PC-3 (cell line): ENCODE data around the gene KCNIP4. TPM values are rescaled to one million over a fixed set of nuclear protein-coding genes. Genes with fewer than 3 reads are reported as not detected.

Experiments
- ATAC-seq: fragments of 200-7000 bp; cut with Tn5 transposase; 2 replicates; pipeline ENCODE4 v1.9.1; 2020; ENCODE audit warnings: mild to moderate bottlenecking, moderate library complexity
- BruUV-seq: library from RNA; stranded (reverse); fragments of 400-500 nt; replicated peaks from 2 replicates; lab custom pipeline; 2021; lab: Mats Ljungman, UMichigan
- CTCF ChIA-PET: fragments of 300-600 bp; sonication (Branson Sonifier 250); formaldehyde crosslinking; loops from one replicate; lab custom pipeline; 2022; ENCODE audit warnings: antibody characterized with exemption; lab: Charles Lee
- POLR2A ChIA-PET: fragments of 300-600 bp; sonication (Branson Sonifier 250); formaldehyde crosslinking; loops from one replicate; lab custom pipeline; 2022; ENCODE audit warnings: antibody characterized with exemption; ENCODE audit not compliant: unreplicated experiment; lab: Charles Lee
- DNase-seq: peaks from one replicate; pipeline ENCODE4 v3.0.0-alpha.2; 2015
- H2AFZ ChIP-seq: fragments of 300-600 bp; sonication (generic); 2 replicates; pipeline ENCODE4 v1.6.0; 2016; ENCODE audit warnings: antibody characterized with exemption, low read length
- H3F3A ChIP-seq: fragments of 300-600 bp; sonication (generic); one replicate; pipeline ENCODE4 v1.6.0; 2017; ENCODE audit warnings: antibody characterized with exemption, low read length, control low read depth, mild to moderate bottlenecking; ENCODE audit not compliant: unreplicated experiment
- H3K27ac ChIP-seq: fragments of 300-600 bp; sonication (generic); 2 replicates; pipeline ENCODE4 v1.5.1; 2016; ENCODE audit warnings: mild to moderate bottlenecking, low read length
- H3K27me3 ChIP-seq: fragments of 300-600 bp; sonication (generic); 2 replicates; pipeline ENCODE4 v1.6.1; 2016; ENCODE audit warnings: low read length, mixed read lengths
- H3K36me3 ChIP-seq: fragments of 300-600 bp; sonication (generic); 2 replicates; pipeline ENCODE4 v1.6.1; 2016; ENCODE audit warnings: low read depth, mixed run types, low read length, mixed read lengths
- H3K4me1 ChIP-seq: fragments of 300-600 bp; sonication (generic); 2 replicates; pipeline ENCODE4 v1.5.1; 2016; ENCODE audit warnings: low read length; ENCODE audit not compliant: insufficient read depth
- H3K4me2 ChIP-seq: fragments of 300-600 bp; sonication (generic); 2 replicates; pipeline ENCODE4 v1.6.0; 2016; ENCODE audit warnings: low read length
- H3K4me3 ChIP-seq: fragments of 300-600 bp; sonication (generic); 2 replicates; pipeline ENCODE4 v1.5.1; 2016; ENCODE audit warnings: mild to moderate bottlenecking, low read length, mixed read lengths
- H3K79me2 ChIP-seq: fragments of 300-600 bp; sonication (generic); 2 replicates; pipeline ENCODE4 v1.6.1; 2017; ENCODE audit warnings: low read length, mixed read lengths
- H3K9ac ChIP-seq: fragments of 300-600 bp; sonication (generic); 2 replicates; pipeline ENCODE4 v1.6.0; 2016; ENCODE audit warnings: mild to moderate bottlenecking, low read length
- H3K9me2 ChIP-seq: fragments of 300-600 bp; sonication (generic); replicated peaks from 2 replicates; pipeline ENCODE4 v1.6.1; 2016; ENCODE audit warnings: mixed run types, low read length, mixed read lengths
- H3K9me3 ChIP-seq: fragments of 300-600 bp; sonication (generic); 2 replicates; pipeline ENCODE4 v1.6.1; 2016; ENCODE audit warnings: low read length, mixed read lengths
- H4K20me1 ChIP-seq: fragments of 300-600 bp; sonication (generic); 2 replicates; pipeline ENCODE4 v1.6.1; 2016; ENCODE audit warnings: low read length, mixed read lengths
- EZH2 ChIP-seq: fragments of 300-600 bp; sonication (generic); IDR thresholded peaks from one replicate; pipeline ENCODE4 v1.6.1; 2017; ENCODE audit warnings: antibody characterized with exemption, mild to moderate bottlenecking, low read length; ENCODE audit not compliant: unreplicated experiment
- EZH2phosphoT487 ChIP-seq: fragments of 300-600 bp; sonication (generic); IDR thresholded peaks from 2 replicates; pipeline ENCODE4 v1.6.1; 2018; ENCODE audit warnings: mild to moderate bottlenecking, antibody characterized with exemption, low read length, borderline replicate concordance
- intact Hi-C: fragments of 100-400 bp; cut with micrococcal nuclease; formaldehyde crosslinking; loops from 2 replicates; pipeline ENCODE4 v1.9.0; 2023
- total RNA-seq: library from RNA; depleted of rRNA; stranded (reverse); fragments of >200 nt; gene quantifications from 2 replicates; pipeline ENCODE4 v1.2.3, GENCODE V29; 2014
- TF ChIP-seq, protein P1 (sequence below): fragments of 300-600 bp; sonication (generic); conservative IDR thresholded peaks from 2 replicates; pipeline ENCODE4 v1.5.1; 2017; ENCODE audit warnings: antibody characterized with exemption, low read depth, mild to moderate bottlenecking, low read length

Gene KCNIP4
- total RNA-seq, 1 experiment from 2014 or later, result not detected

DNA sequence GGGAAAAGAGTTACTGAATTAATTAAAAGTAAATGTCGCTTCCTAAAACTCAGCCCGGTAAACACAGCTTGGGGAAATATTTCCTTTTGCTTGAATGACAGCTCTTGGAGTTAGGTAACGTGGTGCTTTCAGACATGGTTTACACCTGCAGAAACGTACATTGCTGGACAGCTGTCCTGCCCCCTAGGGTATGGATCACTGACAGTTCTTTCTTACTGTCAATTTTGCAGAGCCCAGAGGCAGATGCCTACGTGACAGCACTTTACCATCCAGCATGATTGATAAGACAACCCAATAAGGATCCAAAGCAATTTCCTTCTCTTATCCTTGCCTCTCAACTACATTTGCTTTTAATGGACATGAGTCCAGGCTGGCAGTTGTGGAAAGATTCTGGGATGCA, 913.8 kb downstream of the KCNIP4 start:
- no peak for ATAC-seq
- BruUV-seq, result no TSS peak
- H3K27ac ChIP-seq, result no peak overlapping the region
- CTCF ChIA-PET, result no interaction called here
- H3F3A ChIP-seq, result no peaks in the 10 kb centered on the region
- no peak overlapping the region for H3K4me3 ChIP-seq
- no peaks in the 10 kb centered on the region for H3K27me3 ChIP-seq
- no peaks in the 10 kb centered on the region for H3K36me3 ChIP-seq
- no peak overlapping the region for H3K9ac ChIP-seq
- intact Hi-C loops, result no loop called here
- no peaks in the 10 kb centered on the region for H3K4me1 ChIP-seq
- no peaks in the 10 kb centered on the region for H3K9me2 ChIP-seq
- no peak overlapping the region for H3K4me2 ChIP-seq
- no peaks in the 10 kb centered on the region for H3K9me3 ChIP-seq
- TF ChIP-seq EZH2phosphoT487 (no peak), EZH2 (no peak)
- TF ChIP-seq, protein P1, sequence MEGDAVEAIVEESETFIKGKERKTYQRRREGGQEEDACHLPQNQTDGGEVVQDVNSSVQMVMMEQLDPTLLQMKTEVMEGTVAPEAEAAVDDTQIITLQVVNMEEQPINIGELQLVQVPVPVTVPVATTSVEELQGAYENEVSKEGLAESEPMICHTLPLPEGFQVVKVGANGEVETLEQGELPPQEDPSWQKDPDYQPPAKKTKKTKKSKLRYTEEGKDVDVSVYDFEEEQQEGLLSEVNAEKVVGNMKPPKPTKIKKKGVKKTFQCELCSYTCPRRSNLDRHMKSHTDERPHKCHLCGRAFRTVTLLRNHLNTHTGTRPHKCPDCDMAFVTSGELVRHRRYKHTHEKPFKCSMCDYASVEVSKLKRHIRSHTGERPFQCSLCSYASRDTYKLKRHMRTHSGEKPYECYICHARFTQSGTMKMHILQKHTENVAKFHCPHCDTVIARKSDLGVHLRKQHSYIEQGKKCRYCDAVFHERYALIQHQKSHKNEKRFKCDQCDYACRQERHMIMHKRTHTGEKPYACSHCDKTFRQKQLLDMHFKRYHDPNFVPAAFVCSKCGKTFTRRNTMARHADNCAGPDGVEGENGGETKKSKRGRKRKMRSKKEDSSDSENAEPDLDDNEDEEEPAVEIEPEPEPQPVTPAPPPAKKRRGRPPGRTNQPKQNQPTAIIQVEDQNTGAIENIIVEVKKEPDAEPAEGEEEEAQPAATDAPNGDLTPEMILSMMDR, result no peak
- H2AFZ ChIP-seq, result no peak overlapping the region
- POLR2A ChIA-PET, result no interaction called here
- no peaks in the 10 kb centered on the region for H4K20me1 ChIP-seq
- H3K79me2 ChIP-seq, result no peaks in the 10 kb centered on the region
- no peak for DNase-seq

DNA sequence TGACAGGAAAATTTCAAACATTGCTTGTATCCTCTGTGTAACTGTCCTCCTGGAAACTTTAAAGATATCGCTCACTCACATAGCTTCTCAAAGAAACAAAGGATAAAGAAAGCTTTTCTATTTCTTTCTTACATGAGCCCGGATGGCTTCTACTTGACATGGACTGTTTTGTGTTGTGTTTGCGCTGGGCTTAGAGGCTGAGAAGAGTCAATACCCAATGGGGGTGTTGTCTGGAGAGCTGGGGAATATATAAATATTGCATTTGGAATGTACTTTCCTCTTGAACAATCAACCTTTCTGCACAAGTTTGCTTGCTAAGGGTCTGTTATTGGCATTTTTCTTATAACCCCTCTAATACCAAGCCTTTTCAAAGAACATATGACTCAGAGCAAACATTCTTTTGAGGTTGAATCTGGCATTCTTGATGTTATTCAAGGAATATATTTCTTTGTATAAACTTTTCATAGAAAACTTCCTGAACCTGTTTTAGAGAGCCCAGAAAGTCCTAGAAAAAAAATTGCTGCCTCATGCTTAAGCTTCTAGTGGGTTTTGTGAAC, 916.4 kb downstream of the KCNIP4 start:
- no peak overlapping the region for H3K4me2 ChIP-seq
- BruUV-seq, result no TSS peak
- intact Hi-C loops, result no loop called here
- no peak for TF ChIP-seq EZH2phosphoT487
- TF ChIP-seq, protein P1, result no peak
- no peak for TF ChIP-seq EZH2
- no peaks in the 10 kb centered on the region for H3K4me1 ChIP-seq
- H2AFZ ChIP-seq, result no peak overlapping the region
- DNase-seq (no peak), ATAC-seq (no peak)
- no peak overlapping the region for H3K9ac ChIP-seq
- no peaks in the 10 kb centered on the region for H3F3A ChIP-seq
- H3K79me2 ChIP-seq, result no peaks in the 10 kb centered on the region
- H3K9me2 ChIP-seq, result no peaks in the 10 kb centered on the region
- no peaks in the 10 kb centered on the region for H4K20me1 ChIP-seq
- no peak overlapping the region for H3K27ac ChIP-seq
- ChIA-PET CTCF (no interaction called here), POLR2A (no interaction called here)
- no peak overlapping the region for H3K4me3 ChIP-seq
- no peaks in the 10 kb centered on the region for H3K36me3 ChIP-seq
- no peaks in the 10 kb centered on the region for H3K27me3 ChIP-seq
- H3K9me3 ChIP-seq, result no peaks in the 10 kb centered on the region

DNA sequence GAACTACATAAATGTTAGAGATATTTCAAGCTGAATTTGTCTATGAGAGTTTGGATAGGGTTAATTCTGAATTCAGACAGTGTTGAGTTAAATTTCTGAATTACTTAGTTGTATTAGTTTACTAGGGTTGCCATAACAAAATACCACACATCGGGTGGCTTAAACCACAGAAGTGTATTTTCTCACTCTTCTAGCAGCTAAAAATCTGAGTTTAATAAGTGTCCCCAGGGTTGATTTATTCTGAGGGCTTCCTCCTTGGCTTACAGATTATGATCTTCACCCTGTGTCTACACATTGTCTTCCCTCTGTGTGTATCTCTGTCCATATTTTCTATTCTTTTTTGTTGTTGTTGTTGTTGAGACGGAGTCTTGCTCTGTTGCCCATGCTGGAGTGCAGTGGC, 929.8 kb downstream of the KCNIP4 start:
- intact Hi-C loops, result no loop called here
- no peaks in the 10 kb centered on the region for H3K4me1 ChIP-seq
- CTCF ChIA-PET, result no interaction called here

More for the DNA sequence above, 929.8 kb downstream of the KCNIP4 start:
- no peak overlapping the region for H3K4me2 ChIP-seq
- H3K27ac ChIP-seq, result no peak overlapping the region
- H2AFZ ChIP-seq, result no peak overlapping the region
- H3F3A ChIP-seq, result no peaks in the 10 kb centered on the region
- POLR2A ChIA-PET, result no interaction called here
- TF ChIP-seq, protein P1, result no peak
- TF ChIP-seq EZH2phosphoT487 (no peak), EZH2 (no peak)
- no peaks in the 10 kb centered on the region for H3K79me2 ChIP-seq
- no peak overlapping the region for H3K9ac ChIP-seq
- H3K9me3 ChIP-seq, result no peaks in the 10 kb centered on the region
- H3K9me2 ChIP-seq, result no peaks in the 10 kb centered on the region
- H3K36me3 ChIP-seq, result no peaks in the 10 kb centered on the region
- ATAC-seq (no peak), DNase-seq (no peak)
- no peak overlapping the region for H3K4me3 ChIP-seq
- peaks cover 10% of the 10 kb centered on the region; the same call in 1 of the 2 replicates for H3K27me3 ChIP-seq
- H4K20me1 ChIP-seq, result no peaks in the 10 kb centered on the region
- no TSS peak for BruUV-seq
